Endometrium (tissue), 2 donors: ENCODE results near the gene DYNLL1.
"Not testable (repeated sequence)": the region's sequence is repeated elsewhere in the genome, so short reads cannot be mapped to it uniquely, and the experiment has no call there.

Experiments
- FAIRE-seq: peaks from 2 replicates; lab custom pipeline; 2012; peaks lifted over from hg19 to GRCh38; lab: Jason Lieb, UNC
- donor health status: control.
- donor health status: control.

The DYNLL1 gene

GRCh38 chr12:120495731-120496412 is at the start of gene DYNLL1:
Gene DYNLL1, plus strand, starts transcription at chr12:120496113. Its CDS starts 309 bp downstream, at chr12:120496422.
- FAIRE-seq, result no peak

DNA sequence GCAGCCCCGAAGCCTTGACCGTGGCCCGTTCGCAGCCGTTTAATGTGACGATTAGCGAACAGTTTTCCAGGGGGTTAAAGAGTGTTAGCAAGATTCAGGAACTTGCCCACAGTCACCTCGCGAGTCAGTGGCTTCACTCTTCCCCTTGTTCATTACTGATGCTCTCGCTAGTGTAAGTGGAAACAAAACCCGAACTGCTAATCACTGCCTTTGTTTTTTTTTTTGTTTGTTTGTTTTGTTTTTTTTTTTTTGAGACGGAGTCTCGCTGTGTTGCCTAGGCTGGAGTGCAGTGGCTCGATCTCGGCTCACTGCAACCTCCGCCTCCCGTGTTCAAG is 49.1 kb upstream of the DYNLL1 start:
- FAIRE-seq, result not testable (repeated sequence)

DNA sequence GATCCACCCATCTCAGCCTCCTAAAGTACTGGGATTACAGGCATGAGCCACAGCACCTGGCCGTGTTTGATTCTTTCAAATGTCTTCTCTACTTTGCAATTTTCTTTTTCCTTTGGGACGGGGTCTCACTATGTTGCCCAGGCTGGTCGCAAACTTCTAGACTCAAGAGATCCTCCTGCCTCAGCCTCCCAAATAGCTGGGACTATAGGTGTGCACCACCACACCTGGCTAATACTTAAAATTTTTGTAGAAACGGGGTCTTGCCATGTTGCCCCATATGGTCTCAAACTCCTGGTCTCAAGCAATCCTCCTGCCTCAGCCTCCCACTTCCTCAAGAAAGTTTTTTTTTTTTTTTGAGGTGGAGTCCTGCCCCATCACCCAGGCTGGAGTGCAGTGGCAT is 47.9 kb upstream of the DYNLL1 start:
- no peak for FAIRE-seq

DNA sequence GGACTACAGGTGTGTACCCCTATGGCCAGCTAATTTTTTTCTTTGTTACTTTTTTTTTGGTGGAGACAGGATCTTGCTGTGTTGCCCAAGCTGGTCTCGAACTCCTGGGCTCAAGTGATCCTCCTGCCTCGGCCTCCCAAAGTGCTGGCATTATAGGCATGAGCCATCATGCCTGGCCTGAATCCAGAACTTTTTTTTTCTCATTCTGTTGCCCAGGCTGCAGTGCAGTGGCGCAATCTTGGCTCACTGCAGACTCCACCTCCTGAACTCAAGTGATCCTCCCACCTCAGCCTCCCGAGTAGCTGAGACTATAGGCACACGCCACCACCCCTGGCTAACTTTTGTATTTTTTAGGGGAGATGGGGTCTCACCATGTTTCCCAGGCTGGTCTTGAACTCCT is 43.4 kb upstream of the DYNLL1 start:
- not testable (repeated sequence) for FAIRE-seq

- no peak for FAIRE-seq
Measured at GRCh38 chr12:120453060-120453750, 42.7 kb upstream of the DYNLL1 start.

GRCh38 chr12:120453977-120454376 is 41.9 kb upstream of the DYNLL1 start:
- no peak for FAIRE-seq

- FAIRE-seq, result no peak
Measured at GRCh38 chr12:120455302-120455701, 40.6 kb upstream of the DYNLL1 start.

GRCh38 chr12:120457133-120457532 is 38.8 kb upstream of the DYNLL1 start:
- FAIRE-seq, result no peak

GRCh38 chr12:120460157-120460556 is 35.8 kb upstream of the DYNLL1 start:
- no peak for FAIRE-seq

DNA sequence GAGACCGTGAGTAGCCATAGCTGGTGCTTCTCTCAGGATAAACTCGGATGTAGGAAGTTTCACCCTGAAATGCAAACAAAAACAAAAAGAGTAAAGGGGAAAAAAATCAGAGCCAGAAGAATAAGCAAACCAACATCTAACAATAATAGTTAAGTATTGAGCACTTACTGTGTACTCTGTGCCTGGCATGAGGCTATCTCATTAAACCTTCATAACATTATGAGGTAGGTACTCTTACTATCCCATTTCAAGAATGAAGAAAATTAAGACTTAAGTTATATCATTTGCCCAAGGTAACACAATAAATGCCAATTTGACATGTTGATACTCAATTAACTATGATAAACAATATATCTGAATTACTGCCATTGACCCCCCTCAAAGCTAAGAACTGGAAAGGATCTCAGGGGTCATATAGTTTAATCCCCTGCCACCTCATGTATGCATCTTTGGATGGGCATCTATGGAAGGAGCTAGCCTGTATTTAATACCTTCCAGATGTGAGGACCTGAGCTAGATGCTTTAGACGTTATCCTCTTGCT is 33.7 kb upstream of the DYNLL1 start:
- no peak for FAIRE-seq

- no peak for FAIRE-seq
Measured at GRCh38 chr12:120463712-120464111, 32.2 kb upstream of the DYNLL1 start.

DNA sequence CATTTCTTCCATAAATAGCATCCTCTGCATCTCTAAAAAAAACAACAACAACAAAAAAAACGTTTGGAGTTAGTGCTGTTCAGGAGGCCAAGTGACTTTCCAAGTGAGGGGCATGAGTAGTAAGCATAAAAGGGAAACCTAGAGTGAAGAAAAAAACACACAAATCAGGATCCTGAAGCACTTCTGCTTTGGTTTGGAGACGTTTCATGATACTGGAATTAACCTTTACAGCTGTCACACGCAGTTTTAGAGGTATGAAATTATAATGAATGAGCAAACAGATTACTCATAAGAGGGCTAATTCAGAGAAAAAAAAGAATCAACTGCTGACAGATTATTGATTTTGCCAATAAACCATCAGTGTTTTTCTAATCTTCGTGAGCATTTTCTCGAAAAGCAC is 30.2 kb upstream of the DYNLL1 start:
- no peak for FAIRE-seq

GRCh38 chr12:120466560-120467315 is 29.2 kb upstream of the DYNLL1 start:
- FAIRE-seq, result no peak

DNA sequence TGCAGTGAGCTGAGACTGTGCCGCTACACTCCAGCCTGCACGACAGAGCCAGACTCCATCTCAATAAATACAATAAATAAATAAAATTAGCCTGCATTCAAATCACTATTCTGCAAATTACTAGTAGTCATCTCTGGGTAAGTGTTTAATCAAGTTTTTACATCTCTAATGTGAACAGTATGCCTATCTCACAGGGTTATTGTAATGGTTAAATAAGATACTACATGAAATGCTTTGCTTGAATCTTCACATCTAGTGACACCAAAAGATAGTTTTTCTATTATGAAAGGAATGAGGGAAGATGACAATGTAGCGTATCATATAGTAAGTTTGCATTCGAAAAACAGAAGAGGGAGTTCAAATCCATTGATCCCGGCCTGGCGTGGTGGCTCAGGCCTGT is 28.5 kb upstream of the DYNLL1 start:
- FAIRE-seq, result no peak

DNA sequence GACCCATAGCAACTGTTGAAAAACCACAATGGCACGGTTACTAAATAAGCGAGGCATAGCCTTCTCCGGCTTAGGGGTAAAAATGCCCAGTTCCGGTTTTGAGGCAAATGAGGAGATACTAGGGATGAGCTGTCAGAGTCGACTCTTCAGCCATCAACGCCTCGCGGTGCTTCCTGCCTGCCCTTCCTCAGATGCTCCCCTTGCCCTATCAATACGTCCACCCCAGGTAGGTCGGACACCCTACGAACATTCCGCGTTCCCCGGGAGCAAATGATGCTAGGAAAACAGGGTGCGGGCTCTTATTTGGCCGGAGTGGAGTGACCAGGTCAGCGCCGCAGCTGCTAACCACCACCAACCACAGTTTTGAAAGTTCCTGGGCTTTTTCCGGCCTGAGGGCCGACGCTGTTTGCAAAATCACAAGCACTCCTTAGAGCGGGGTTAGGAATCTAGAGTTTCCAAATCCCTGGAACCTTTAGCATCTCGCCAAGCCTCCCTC is 27.5 kb upstream of the DYNLL1 start:
- no peak for FAIRE-seq

DNA sequence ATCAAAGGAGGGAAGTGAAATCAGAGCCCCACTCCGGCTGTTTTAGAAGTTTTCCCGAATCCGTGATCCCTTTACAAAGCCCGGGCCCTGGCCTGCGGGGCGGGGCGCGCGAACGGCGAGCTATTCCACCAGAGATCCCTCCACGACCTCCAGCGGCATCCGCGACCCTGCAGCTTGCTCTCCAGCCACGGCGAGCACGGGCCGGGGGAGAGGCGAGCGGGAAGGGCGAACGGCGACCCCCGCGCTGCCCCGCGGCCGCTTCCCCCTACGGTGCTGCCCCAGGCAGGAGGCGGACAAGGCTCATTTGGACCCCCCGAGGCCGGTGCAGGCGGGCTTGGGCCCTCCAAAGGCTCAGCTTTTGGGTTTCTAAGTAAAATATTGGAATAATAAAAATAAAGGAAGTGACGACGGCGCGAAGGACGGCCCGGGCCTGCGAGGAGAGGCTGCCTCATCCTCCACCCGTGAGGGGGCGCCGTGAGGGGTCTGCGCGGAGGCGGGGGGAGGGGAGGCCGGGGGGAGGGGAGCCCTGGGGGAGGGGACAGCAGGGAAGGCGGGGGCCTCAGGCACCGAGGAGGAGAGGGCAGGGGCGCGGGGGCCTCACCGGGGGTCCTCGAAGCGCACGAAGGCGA is 27.0 kb upstream of the DYNLL1 start:
- no peak for FAIRE-seq

DNA sequence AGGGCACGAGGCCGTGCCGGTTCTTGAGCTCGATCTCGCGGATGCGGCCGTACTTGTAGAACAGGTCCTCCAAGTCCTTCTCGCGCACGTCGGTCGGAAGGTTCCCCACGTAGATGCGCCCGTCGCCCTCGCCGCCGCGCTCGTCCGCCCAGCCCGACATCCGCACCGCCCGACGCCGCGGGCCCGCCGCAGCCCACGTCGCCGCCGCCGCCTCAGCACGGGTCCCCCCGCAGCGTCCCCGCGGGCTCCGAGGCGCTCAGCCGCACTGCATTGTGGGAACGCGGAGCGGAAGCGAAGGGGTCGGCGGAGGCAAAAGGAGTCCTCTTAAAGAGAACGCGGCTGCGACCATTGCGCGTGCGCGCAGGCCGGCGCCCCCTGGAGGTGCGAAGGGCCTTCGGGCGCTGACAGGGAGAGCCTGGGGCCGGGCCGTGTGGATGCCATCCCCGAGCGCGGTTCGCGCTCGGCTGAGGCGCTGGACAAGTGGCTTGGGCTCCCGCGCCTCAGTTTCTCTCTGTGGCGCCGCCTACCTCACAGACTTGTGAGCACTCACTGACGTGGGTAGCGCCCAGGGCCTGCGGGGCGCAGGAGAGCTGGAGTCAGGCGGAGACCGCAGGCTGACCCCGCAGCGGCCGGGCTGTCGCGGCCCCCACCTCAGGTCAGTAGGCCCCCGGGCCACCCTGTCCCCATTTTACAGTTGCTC is 26.3 kb upstream of the DYNLL1 start, which contains the start of gene SRSF9:
Gene SRSF9 (minus strand): TSS at position 299 of the 700 bp plus-strand sequence. CDS start 139 bp downstream, at position 160.
- FAIRE-seq, result no peak

DNA sequence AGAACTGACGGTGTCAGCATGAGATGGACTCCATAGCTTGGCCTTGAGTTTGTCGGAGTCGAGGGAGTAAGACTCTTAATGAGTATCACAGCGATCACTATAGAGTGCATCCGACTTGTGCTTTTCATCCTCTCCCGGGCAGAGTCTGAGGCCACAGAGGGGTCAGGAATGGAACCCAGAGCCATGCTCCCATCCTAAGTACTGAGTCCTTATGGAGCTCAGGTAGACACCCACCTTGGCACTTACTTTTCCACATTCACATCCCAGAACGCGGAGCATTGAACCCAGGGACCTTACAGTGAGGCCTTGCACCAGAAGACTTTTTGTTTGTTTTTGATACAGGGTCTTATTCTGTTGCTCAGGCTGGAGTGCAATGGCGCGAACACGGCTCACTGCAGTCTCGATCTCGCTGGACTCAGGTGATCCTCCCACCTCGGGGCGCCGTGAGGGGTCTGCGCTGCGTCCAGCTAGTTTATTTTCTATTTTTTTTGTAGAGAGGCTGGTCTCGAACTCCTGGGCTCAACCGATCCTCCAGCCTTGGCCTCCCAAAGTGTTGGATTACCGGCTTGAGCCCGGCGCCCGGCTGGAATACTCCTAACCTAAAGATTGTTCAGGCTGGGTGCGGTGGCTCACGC is 25.6 kb upstream of the DYNLL1 start:
- FAIRE-seq, result no peak

DNA sequence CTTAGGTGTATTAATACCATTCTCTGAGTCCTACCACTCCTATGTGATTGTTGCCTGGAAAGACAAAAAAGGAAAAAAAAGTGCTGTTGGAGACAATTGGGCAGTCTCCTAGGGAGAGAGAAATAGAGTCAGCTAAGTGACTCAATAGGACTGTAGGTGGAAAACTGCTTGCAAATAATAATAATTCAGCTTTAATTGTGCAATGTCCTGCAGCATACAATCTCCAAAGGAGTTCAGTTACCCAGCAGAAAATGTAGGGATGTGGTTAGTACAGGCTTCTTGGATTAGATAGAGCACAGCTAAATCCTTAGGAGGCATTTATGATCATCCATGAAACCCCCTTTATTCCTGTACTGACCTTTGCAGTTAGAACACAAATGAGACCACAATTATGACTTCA is 23.4 kb upstream of the DYNLL1 start:
- no peak for FAIRE-seq

DNA sequence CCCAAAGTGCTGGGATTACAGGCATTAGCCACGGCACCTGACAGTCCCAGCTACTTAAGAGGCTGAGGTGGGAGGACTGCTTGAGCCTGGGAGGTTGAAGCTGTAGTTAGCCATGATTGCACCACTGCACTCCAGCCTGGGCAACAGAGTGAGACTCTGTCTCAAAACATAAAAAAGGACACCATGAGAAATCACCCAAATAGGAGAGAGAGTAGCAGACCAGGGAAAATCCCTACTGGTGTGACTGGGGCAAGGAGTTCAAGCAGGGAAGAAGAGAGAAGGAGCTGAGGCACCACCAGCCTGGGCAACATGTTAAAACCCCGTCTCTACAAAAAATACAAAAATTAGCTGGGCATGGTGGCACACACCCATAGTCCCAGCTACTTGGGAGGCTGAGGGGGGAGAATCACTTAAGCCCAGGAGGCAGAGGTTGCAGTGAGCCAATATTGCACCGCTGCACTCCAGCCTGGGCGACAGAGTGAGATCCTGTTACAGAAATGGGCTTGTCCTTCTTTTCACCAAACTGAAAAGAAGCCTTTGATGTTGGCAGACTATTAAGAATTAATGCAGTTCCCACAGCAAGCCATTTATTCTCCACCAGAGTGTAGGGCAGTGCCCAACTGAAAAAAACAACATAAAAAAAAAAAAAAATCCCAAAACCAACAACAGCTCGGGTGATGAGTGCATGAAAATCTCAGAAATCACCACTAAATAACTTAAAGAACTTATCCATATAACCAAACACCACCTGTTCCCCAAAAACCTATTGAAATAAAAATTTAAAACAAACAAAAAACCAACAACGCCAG is 21.9 kb upstream of the DYNLL1 start:
- FAIRE-seq, result no peak
